HepG2 (cell line): ENCODE data around the gene MPV17L2. TPM values are rescaled to one million over a fixed set of nuclear protein-coding genes. Genes with fewer than 3 reads are reported as not detected.

Experiments used
- AGO1 ChIP-seq: fragments of 200-400 bp; formaldehyde crosslinking; IDR thresholded peaks from 2 replicates; pipeline ENCODE4 v1.6.1; 2017; ENCODE audit warnings: mild to moderate bottlenecking, low read depth, low read length, moderate library complexity; ENCODE audit not compliant: poor library complexity, severe bottlenecking
- BRCA1 ChIP-seq: sonication (generic); formaldehyde crosslinking; IDR thresholded peaks from 2 replicates; pipeline ENCODE4 v1.4.0; 2020; ENCODE audit warnings: missing genetic modification reagents
- EEA1 ChIP-seq: sonication (generic); formaldehyde crosslinking; IDR thresholded peaks from 2 replicates; pipeline ENCODE4 v1.5.1; 2020; ENCODE audit warnings: mild to moderate bottlenecking, missing genetic modification reagents, borderline replicate concordance
- FOSL1 ChIP-seq: sonication (generic); formaldehyde crosslinking; IDR thresholded peaks from 2 replicates; pipeline ENCODE4 v1.9.0; 2021; ENCODE audit warnings: missing genetic modification reagents, borderline replicate concordance
- GFI1 ChIP-seq: sonication (generic); formaldehyde crosslinking; IDR thresholded peaks from 2 replicates; pipeline ENCODE4 v1.5.0; 2020; ENCODE audit warnings: missing genetic modification reagents, mild to moderate bottlenecking, borderline replicate concordance
- HIVEP1 ChIP-seq: sonication (generic); formaldehyde crosslinking; IDR thresholded peaks from 2 replicates; pipeline ENCODE4 v1.4.0; 2020; ENCODE audit warnings: mild to moderate bottlenecking, missing genetic modification reagents
- HNRNPK ChIP-seq: fragments of 200-400 bp; formaldehyde crosslinking; IDR thresholded peaks from 2 replicates; pipeline ENCODE4 v1.6.1; 2018; ENCODE audit warnings: low read length, low read depth, moderate library complexity, mild to moderate bottlenecking; ENCODE audit not compliant: poor library complexity, severe bottlenecking
- JDP2 ChIP-seq: sonication (generic); formaldehyde crosslinking; IDR thresholded peaks from 2 replicates; pipeline ENCODE4 v1.8.1; 2022; ENCODE audit warnings: missing genetic modification reagents, borderline replicate concordance
- KDM4B ChIP-seq: sonication (generic); formaldehyde crosslinking; IDR thresholded peaks from 2 replicates; pipeline ENCODE4 v1.4.0; 2020; ENCODE audit warnings: missing genetic modification reagents
- KLF16 ChIP-seq, 2 experiments: sonication (generic) in 1 of 2; formaldehyde crosslinking in 1 of 2; IDR thresholded peaks; 2 replicates each; pipeline versions ENCODE4 v1.6.1 to v1.8.0; 2016 to 2023; ENCODE audit warnings: missing genetic modification reagents in 2 of 2, missing compliant biosample characterization in 1 of 2
- MTF1 ChIP-seq: sonication (generic); formaldehyde crosslinking; IDR thresholded peaks from 2 replicates; pipeline ENCODE4 v1.5.0; 2020; ENCODE audit warnings: missing genetic modification reagents
- SCMH1 ChIP-seq: sonication (generic); formaldehyde crosslinking; IDR thresholded peaks from 2 replicates; pipeline ENCODE4 v1.9.0; 2021; ENCODE audit warnings: missing genetic modification reagents, mild to moderate bottlenecking, borderline replicate concordance
- SRSF9 ChIP-seq: fragments of 200-400 bp; formaldehyde crosslinking; IDR thresholded peaks from 2 replicates; pipeline ENCODE4 v1.6.1; 2018; ENCODE audit warnings: borderline replicate concordance, mild to moderate bottlenecking, low read depth, low read length; ENCODE audit not compliant: insufficient read depth, poor library complexity, severe bottlenecking
- TEAD3 ChIP-seq: optimal IDR thresholded peaks from 2 replicates; pipeline ENCODE3; 2016; ENCODE audit warnings: borderline replicate concordance
- TOE1 ChIP-seq: sonication (generic); formaldehyde crosslinking; IDR thresholded peaks from 2 replicates; pipeline ENCODE4 v1.4.0; 2020; ENCODE audit warnings: mild to moderate bottlenecking, missing genetic modification reagents
- YEATS4 ChIP-seq: sonication (generic); formaldehyde crosslinking; IDR thresholded peaks from 2 replicates; pipeline ENCODE4 v1.4.0; 2020; ENCODE audit warnings: missing genetic modification reagents, borderline replicate concordance
- ZNF124 ChIP-seq: sonication (generic); formaldehyde crosslinking; IDR thresholded peaks from 2 replicates; pipeline ENCODE4 v1.4.0; 2020; ENCODE audit warnings: missing genetic modification reagents
- ZNF24 ChIP-seq: fragments of 450-650 bp; IDR thresholded peaks from 2 replicates; pipeline ENCODE4 v1.6.1; 2017; ENCODE audit warnings: antibody characterized with exemption, mild to moderate bottlenecking
- ZNF317 ChIP-seq: sonication (generic); formaldehyde crosslinking; IDR thresholded peaks from 2 replicates; pipeline ENCODE4 v1.5.0; 2020; ENCODE audit warnings: mild to moderate bottlenecking, missing genetic modification reagents
- ZNF496 ChIP-seq: sonication (generic); formaldehyde crosslinking; IDR thresholded peaks from 2 replicates; pipeline ENCODE4 v1.8.1; 2023; ENCODE audit warnings: mild to moderate bottlenecking, moderate library complexity, missing genetic modification reagents; ENCODE audit not compliant: insufficient replicate concordance
- ZNF501 ChIP-seq: sonication (generic); formaldehyde crosslinking; IDR thresholded peaks from 2 replicates; pipeline ENCODE4 v1.5.1; 2020; ENCODE audit warnings: mild to moderate bottlenecking, moderate library complexity, missing genetic modification reagents
- ZNF558 ChIP-seq: sonication (generic); formaldehyde crosslinking; IDR thresholded peaks from 2 replicates; pipeline ENCODE4 v1.9.0; 2022; ENCODE audit warnings: mild to moderate bottlenecking, missing genetic modification reagents, borderline replicate concordance
- ZNF567 ChIP-seq: sonication (generic); formaldehyde crosslinking; IDR thresholded peaks from 2 replicates; pipeline ENCODE4 v1.8.1; 2023; ENCODE audit warnings: mild to moderate bottlenecking, missing genetic modification reagents, borderline replicate concordance
- ZNF619 ChIP-seq: sonication (generic); formaldehyde crosslinking; IDR thresholded peaks from 2 replicates; pipeline ENCODE4 v1.4.0; 2020; ENCODE audit warnings: mild to moderate bottlenecking, missing genetic modification reagents
- ZNF761 ChIP-seq: sonication (generic); formaldehyde crosslinking; conservative IDR thresholded peaks from 2 replicates; pipeline ENCODE4 v1.4.0; 2020; ENCODE audit warnings: mild to moderate bottlenecking, missing genetic modification reagents
- ZNF780A ChIP-seq: sonication (generic); formaldehyde crosslinking; IDR thresholded peaks from 2 replicates; pipeline ENCODE4 v1.8.0; 2022; ENCODE audit warnings: mild to moderate bottlenecking, missing genetic modification reagents, moderate library complexity
- ZNF839 ChIP-seq: sonication (generic); formaldehyde crosslinking; IDR thresholded peaks from 2 replicates; pipeline ENCODE4 v1.4.0; 2020; ENCODE audit warnings: missing genetic modification reagents, mild to moderate bottlenecking, borderline replicate concordance
- polyA plus RNA-seq, 8 experiments: library from polyadenylated mRNA; depleted of rRNA in 3 of 8; stranded (reverse) in 7 of 8; unstranded in 1 of 8; fragments of >200 nt; fragmentation: Illumina TruSeq in 4 of 8; extraction: Trizol in 4 of 8; gene quantifications; 2 replicates each; pipeline versions ENCODE4 v1.2.1 to v1.2.3, GENCODE V29; 2011 to 2016; ENCODE audit warnings: low read depth in 4 of 8, missing spikeins in 1 of 8, mixed read lengths in 1 of 8; ENCODE audit not compliant: insufficient read depth in 1 of 8
- total RNA-seq, 5 experiments: library from RNA; depleted of rRNA; stranded (reverse); fragments of >200 nt; fragmentation: Illumina TruSeq; extraction: Trizol; gene quantifications; 2 replicates each; pipeline ENCODE4 v1.2.3, GENCODE V29; 2016; ENCODE audit warnings: low read depth in 1 of 5
- TF ChIP-seq, protein P1 (sequence below): sonication (generic); formaldehyde crosslinking; IDR thresholded peaks from 2 replicates; pipeline ENCODE4 v1.9.0; 2022; ENCODE audit warnings: low read depth, missing genetic modification reagents
- TF ChIP-seq, protein P2 (sequence below): sonication (generic); formaldehyde crosslinking; IDR thresholded peaks from 2 replicates; pipeline ENCODE4 v1.5.1; 2020; ENCODE audit warnings: missing genetic modification reagents, mild to moderate bottlenecking, borderline replicate concordance

MPV17L2 gene
- total and polyA plus RNA-seq, 2 of the 13 experiments (the other 11 are each of a cell fraction or from before 2014, with no cell fraction given) = 13.6 to 16.7 TPM

DNA sequence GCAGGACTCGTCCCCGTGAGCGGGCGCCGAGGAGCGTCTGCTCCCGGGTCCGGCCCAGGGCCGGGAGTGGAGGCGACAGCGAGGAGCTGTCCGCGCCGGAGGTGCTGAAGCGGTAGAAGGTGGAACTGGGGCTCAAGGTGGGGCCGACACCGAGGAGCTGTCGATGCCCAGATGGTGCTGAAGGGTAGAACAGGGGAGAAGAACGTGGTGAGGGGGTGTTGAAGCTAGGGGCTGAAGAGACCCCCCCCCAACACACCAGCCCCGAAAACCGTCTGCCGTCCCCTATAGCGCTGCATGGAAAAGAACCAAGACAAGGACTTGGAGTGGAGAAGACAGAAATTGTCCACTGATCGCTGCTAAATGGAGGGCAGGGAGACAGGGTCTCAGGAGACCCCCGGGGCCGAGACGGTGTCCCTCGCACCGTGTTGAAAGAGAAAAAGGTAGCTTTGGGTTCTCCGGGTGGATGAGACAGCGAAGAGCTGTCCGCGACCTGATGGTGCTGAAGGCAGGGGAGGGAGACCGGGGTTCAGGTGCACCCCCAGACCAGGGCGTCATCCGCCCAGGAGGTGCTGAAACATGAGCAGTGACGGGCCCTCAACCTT, 40.3 kb downstream of the MPV17L2 start (continued):
- TF ChIP-seq JDP2 (CRISPR knock-in tag) (peak; percentile 67; the same call in 1 of the 2 replicates), KDM4B (0 out of 2 replicates have a peak, but pooled peaks have one; percentile 59), ZNF761 (peak; percentile 79; the same call in 1 of the 2 replicates), AGO1 (no peak), TOE1 (CRISPR knock-in tag) (no peak), ZNF780A (CRISPR knock-in tag) (peak; percentile 73; the same call in 1 of the 2 replicates), HNRNPK (no peak), ZNF124 (CRISPR knock-in tag) (peak; percentile 97), SRSF9 (no peak), HIVEP1 (CRISPR knock-in tag) (0 out of 2 replicates have a peak, but pooled peaks have one; percentile 51), SCMH1 (CRISPR knock-in tag) (0 out of 2 replicates have a peak, but pooled peaks have one; percentile 42), ZNF558 (CRISPR knock-in tag) (peak; percentile 78; the same call in 1 of the 2 replicates), EEA1 (CRISPR knock-in tag) (peak; percentile 65; the same call in 1 of the 2 replicates), ZNF619 (CRISPR knock-in tag) (0 out of 2 replicates have a peak, but pooled peaks have one; percentile 54), ZNF839 (CRISPR knock-in tag) (peak; percentile 72; the same call in 1 of the 2 replicates), ZNF567 (CRISPR knock-in tag) (no peak), KLF16 (CRISPR knock-in tag; IDR thresholded peaks at IDR 0.05) (peak in 1 of 2 experiments; percentile 98; a peak in 2 of 4 replicates), YEATS4 (CRISPR knock-in tag) (peak; percentile 50), MTF1 (CRISPR knock-in tag) (peak; percentile 83; the same call in 1 of the 2 replicates), ZNF317 (CRISPR knock-in tag) (peak; percentile 64), TEAD3 (peak; percentile 63), FOSL1 (no peak), GFI1 (peak; percentile 72; the same call in 1 of the 2 replicates), ZNF24 (no peak), BRCA1 (CRISPR knock-in tag) (peak; percentile 92; the same call in 1 of the 2 replicates), ZNF496 (no peak), ZNF501 (peak; percentile 85)
- TF ChIP-seq, protein P1, sequence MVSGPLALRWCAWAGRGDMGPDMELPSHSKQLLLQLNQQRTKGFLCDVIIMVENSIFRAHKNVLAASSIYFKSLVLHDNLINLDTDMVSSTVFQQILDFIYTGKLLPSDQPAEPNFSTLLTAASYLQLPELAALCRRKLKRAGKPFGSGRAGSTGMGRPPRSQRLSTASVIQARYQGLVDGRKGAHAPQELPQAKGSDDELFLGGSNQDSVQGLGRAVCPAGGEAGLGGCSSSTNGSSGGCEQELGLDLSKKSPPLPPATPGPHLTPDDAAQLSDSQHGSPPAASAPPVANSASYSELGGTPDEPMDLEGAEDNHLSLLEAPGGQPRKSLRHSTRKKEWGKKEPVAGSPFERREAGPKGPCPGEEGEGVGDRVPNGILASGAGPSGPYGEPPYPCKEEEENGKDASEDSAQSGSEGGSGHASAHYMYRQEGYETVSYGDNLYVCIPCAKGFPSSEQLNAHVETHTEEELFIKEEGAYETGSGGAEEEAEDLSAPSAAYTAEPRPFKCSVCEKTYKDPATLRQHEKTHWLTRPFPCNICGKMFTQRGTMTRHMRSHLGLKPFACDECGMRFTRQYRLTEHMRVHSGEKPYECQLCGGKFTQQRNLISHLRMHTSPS = no peak
- TF ChIP-seq, protein P2, sequence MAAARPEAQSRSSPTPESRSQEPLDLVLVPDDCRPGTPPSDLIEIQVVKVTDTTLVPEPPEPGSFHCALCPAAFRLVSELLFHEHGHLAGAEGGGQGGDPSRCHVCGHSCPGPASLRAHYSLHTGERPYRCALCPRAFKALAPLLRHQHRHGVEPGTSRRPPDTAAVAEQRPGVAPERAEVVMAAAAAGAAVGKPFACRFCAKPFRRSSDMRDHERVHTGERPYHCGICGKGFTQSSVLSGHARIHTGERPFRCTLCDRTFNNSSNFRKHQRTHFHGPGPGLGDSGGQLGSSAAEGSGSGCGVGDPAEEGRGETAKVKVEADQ (CRISPR knock-in tag) = peak; percentile 89; the same call in 1 of the 2 replicates
